ENCODE measurements around the gene ALG8. TPM values are rescaled to one million over a fixed set of nuclear protein-coding genes. Genes with fewer than 3 reads are reported as not detected.
A peak's percentile ranks its signal among the peaks of the same experiment; 100 is the strongest.

ALG8 gene
- total and polyA plus RNA-seq, 2 of the 8 experiments (the other 6 are each of a cell fraction or from before 2014, with no cell fraction given), result 66.7 to 84.3 TPM

- H3K4ac ChIP-seq (replicated peaks; ENCODE audit: insufficient read length, low read depth, low read length), result no peak overlapping the region
- no peak overlapping the region for H3K4me3 ChIP-seq (ENCODE audit: extremely low read depth in 1 of 4, insufficient read depth in 2 of 4, low read depth in 3 of 4, low read length in 4 of 4)
- H4K5ac ChIP-seq (ENCODE audit: insufficient read length, low read depth, low read length), result no peak overlapping the region
- H3K4me2 ChIP-seq (ENCODE audit: insufficient read depth in 1 of 2, low read depth in 2 of 2, low read length in 2 of 2), result no peak overlapping the region
- DNase-seq (ENCODE audit: low read depth in 1 of 2, low spot score in 2 of 2) (no peak), FAIRE-seq (no peak)
- no peak overlapping the region for H3K14ac ChIP-seq (ENCODE audit: insufficient read length)
- H3K9me3 ChIP-seq (ENCODE audit: insufficient read depth in 2 of 2, low read depth in 1 of 2, low read length in 1 of 2), result no peaks in the 10 kb centered on the region
- no peak overlapping the region for H3K56ac ChIP-seq (replicated peaks; ENCODE audit: insufficient read length, low read depth, low read length)
- no peaks in the 10 kb centered on the region for H3K79me2 ChIP-seq (ENCODE audit: control insufficient read depth in 1 of 2, insufficient read depth in 2 of 2, low read length in 2 of 2)
- H2BK15ac ChIP-seq (ENCODE audit: low read length), result no peak overlapping the region
- no peak overlapping the region for H4K91ac ChIP-seq (replicated peaks; ENCODE audit: insufficient read length, low read length)
- H3K36me3 ChIP-seq (ENCODE audit: control insufficient read depth in 2 of 4, insufficient read depth in 4 of 4, low read length in 3 of 4), result no peaks in the 10 kb centered on the region
- ChIA-PET CTCF (ENCODE audit: partially characterized antibody) (interaction anchor here (0.8 to 1.3 kb wide), 4 partner anchors 10 to 186 kb away, joined by 3 to 4 read pairs (median 4); no protein-coding TSS in a partner anchor), POLR2A (ENCODE audit: partially characterized antibody) (interaction anchor here (1.0 to 1.1 kb wide), 2 partner anchors 8 to 19 kb away, joined by 3 read pairs; partner anchors contain the start of gene KCTD21)
- no peak overlapping the region for H3K9ac ChIP-seq (replicated peaks in 1 of 4; ENCODE audit: extremely low read depth in 1 of 4, low read depth in 3 of 4, low read length in 3 of 4)
- 90% methylated on average over 17 of the region's 17 CpGs; no CpG with 5 or more reads in 1 of the 2 experiments for WGBS, 2 experiments (ENCODE audit: extremely low coverage in 1 of 2, insufficient coverage in 1 of 2, insufficient read length in 1 of 2, insufficient replicate concordance in 2 of 2, low coverage in 1 of 2, low lambda C conversion rate in 2 of 2, missing lambda C conversion rate in 1 of 2)
- H3K79me1 ChIP-seq (ENCODE audit: low read depth, low read length), result no peaks in the 10 kb centered on the region
- H3K27me3 ChIP-seq (replicated peaks in 1 of 4; ENCODE audit: control insufficient read depth in 3 of 4, extremely low read depth in 1 of 4, insufficient read depth in 3 of 4, low read length in 3 of 4), result no peaks in the 10 kb centered on the region
- H2BK20ac ChIP-seq (ENCODE audit: low read length), result no peak overlapping the region
- H4K20me1 ChIP-seq (replicated peaks in 1 of 2; ENCODE audit: control insufficient read depth in 1 of 2, insufficient read depth in 2 of 2, low read length in 2 of 2), result no peaks in the 10 kb centered on the region
- H3K23me2 ChIP-seq (ENCODE audit: low read depth, low read length), result no peaks in the 10 kb centered on the region
- no peak for TF ChIP-seq KDM1A (IDR thresholded peaks at IDR 0.05; ENCODE audit: borderline replicate concordance, low read length)
- TF ChIP-seq SAP30 (IDR thresholded peaks at IDR 0.05; ENCODE audit: insufficient read depth, insufficient replicate concordance, low read length), result no peak
- TF ChIP-seq SIX5 (IDR thresholded peaks at IDR 0.05; ENCODE audit: low read depth, low read length), result no peak
- no peak for TF ChIP-seq RAD21 (IDR thresholded peaks at IDR 0.05 in 1 of 2, conservative IDR thresholded peaks at IDR 0.05 in 1 of 2; ENCODE audit: low read depth in 2 of 2, low read length in 2 of 2)
- TF ChIP-seq SIN3A (conservative IDR thresholded peaks at IDR 0.05 in 1 of 2, IDR thresholded peaks at IDR 0.05 in 1 of 2; ENCODE audit: low read depth in 1 of 2, low read length in 2 of 2), result no peak
- no peak for TF ChIP-seq CBX5 (IDR thresholded peaks at IDR 0.05; ENCODE audit: low read depth, low read length)
- H3K23ac ChIP-seq (ENCODE audit: insufficient read length), result no peak overlapping the region
- H3K18ac ChIP-seq (ENCODE audit: extremely low read depth, low read length), result no peak overlapping the region; the same call in 1 of the 2 replicates
- peak overlapping the region; percentile 23; the same call in 1 of the 2 replicates for H4K8ac ChIP-seq (ENCODE audit: extremely low read depth, insufficient read depth, low read length)
- no peak overlapping the region for H2BK12ac ChIP-seq (ENCODE audit: low read depth, low read length)
- H3K4me1 ChIP-seq (replicated peaks in 1 of 4; ENCODE audit: control insufficient read depth in 3 of 4, insufficient read depth in 4 of 4, low read length in 3 of 4), result no peaks in the 10 kb centered on the region
- no peak overlapping the region for H3K27ac ChIP-seq (ENCODE audit: low read depth, low read length)
- H2AK5ac ChIP-seq (ENCODE audit: low read depth, low read length), result no peak overlapping the region
- no peak overlapping the region for H2BK5ac ChIP-seq (ENCODE audit: low read depth, low read length)
- H2AFZ ChIP-seq (ENCODE audit: low read length), result no peak overlapping the region
- no peak overlapping the region for H2BK120ac ChIP-seq (replicated peaks; ENCODE audit: low read depth, low read length)
These were observed 29.4 kb upstream of the ALG8 start for GRCh38 chr11:78168539-78169477.
